ENCODE data around the gene PTPN2. TPM values are rescaled to one million over a fixed set of nuclear protein-coding genes. Genes with fewer than 3 reads are reported as not detected.

Gene PTPN2
- total RNA-seq, 2 experiments from 2014 or later, result 54.9 to 69.7 TPM

- no peak for DNase-seq (ENCODE audit: low spot score)
- no peak overlapping the region for H2AFZ ChIP-seq (ENCODE audit: low read length)
- no TSS peak for BruUV-seq (replicated peaks)
- H3K4me2 ChIP-seq (ENCODE audit: low read length), result no peak overlapping the region
- H3K27ac ChIP-seq (ENCODE audit: low read depth, low read length, poor library complexity, severe bottlenecking), result no peak overlapping the region
- ChIA-PET POLR2A (no interaction called here), CTCF (ENCODE audit: unreplicated experiment) (no interaction called here)
- no peaks in the 10 kb centered on the region for H3K79me2 ChIP-seq (ENCODE audit: insufficient read depth, low read depth, low read length)
- intact Hi-C loops (cut with micrococcal nuclease; ENCODE audit: unreplicated experiment), result no loop called here
- H3K9me2 ChIP-seq (ENCODE audit: insufficient read depth, low read length), result no peaks in the 10 kb centered on the region
- H3K4me3 ChIP-seq (ENCODE audit: low read depth, low read length, poor library complexity, severe bottlenecking), result no peak overlapping the region
- H3K36me3 ChIP-seq (ENCODE audit: insufficient read depth, low read length), result no peaks in the 10 kb centered on the region
- no peaks in the 10 kb centered on the region for H4K20me1 ChIP-seq (ENCODE audit: insufficient read depth, low read length)
- no peaks in the 10 kb centered on the region for H3K4me1 ChIP-seq (ENCODE audit: insufficient read depth, low read length, poor library complexity, severe bottlenecking)
- TF ChIP-seq CTCF (conservative IDR thresholded peaks at IDR 0.05; ENCODE audit: low read length), result no peak
- no peak for TF ChIP-seq EZH2phosphoT487 (IDR thresholded peaks at IDR 0.05; ENCODE audit: borderline replicate concordance, low read depth, low read length)
- 0 out of 2 replicates have a peak, but pooled peaks cover 6% of the 10 kb centered on the region for H3K9me3 ChIP-seq (ENCODE audit: low read length)
Observed at GRCh38 chr18:12911929-12912703, 28.1 kb upstream of the PTPN2 start.

- Histone ChIP-seq H3K9me3 (ENCODE audit: low read length) (0 out of 2 replicates have a peak, but pooled peaks cover 6% of the 10 kb centered on the region), H3K4me3 (ENCODE audit: low read depth, low read length, poor library complexity, severe bottlenecking) (no peak overlapping the region), H3K27ac (ENCODE audit: low read depth, low read length, poor library complexity, severe bottlenecking) (no peak overlapping the region), H3K4me2 (ENCODE audit: low read length) (no peak overlapping the region; the same call in 1 of the 2 replicates), H2AFZ (ENCODE audit: low read length) (no peak overlapping the region), H3K4me1 (ENCODE audit: insufficient read depth, low read length, poor library complexity, severe bottlenecking) (no peaks in the 10 kb centered on the region), H3K36me3 (ENCODE audit: insufficient read depth, low read length) (no peaks in the 10 kb centered on the region), H3K79me2 (ENCODE audit: insufficient read depth, low read depth, low read length) (no peaks in the 10 kb centered on the region), H4K20me1 (ENCODE audit: insufficient read depth, low read length) (no peaks in the 10 kb centered on the region), H3K9me2 (ENCODE audit: insufficient read depth, low read length) (no peaks in the 10 kb centered on the region)
- no peak for DNase-seq (ENCODE audit: low spot score)
- TF ChIP-seq EZH2phosphoT487 (IDR thresholded peaks at IDR 0.05; ENCODE audit: borderline replicate concordance, low read depth, low read length) (no peak), CTCF (conservative IDR thresholded peaks at IDR 0.05; ENCODE audit: low read length) (no peak)
- ChIA-PET CTCF (ENCODE audit: unreplicated experiment) (no interaction called here), POLR2A (interaction anchor here (0.6 kb wide), 1 partner anchor 21 kb away, joined by 3 read pairs; no protein-coding TSS in a partner anchor)
- no TSS peak for BruUV-seq (replicated peaks)
- intact Hi-C loops (cut with micrococcal nuclease; ENCODE audit: unreplicated experiment), result no loop called here
Observed at GRCh38 chr18:12911025-12911928, 27.2 kb upstream of the PTPN2 start.
